ENCODE measurements around the gene SEMA4G.

The SEMA4G gene

GRCh38 chr10:101007915-101008822 is 38.9 kb downstream of the SEMA4G start:
- no peak for DNase-seq (ENCODE audit: low spot score)

GRCh38 chr10:101008823-101009423 is 39.6 kb downstream of the SEMA4G start:
- DNase-seq (ENCODE audit: low spot score) = no peak

- DNase-seq (ENCODE audit: low spot score) = no peak
Measured at GRCh38 chr10:101010329-101010728, 41.0 kb downstream of the SEMA4G start.

- no peak for DNase-seq (ENCODE audit: low spot score)
Measured at GRCh38 chr10:101011517-101012423, 42.5 kb downstream of the SEMA4G start.

GRCh38 chr10:101012525-101013364 is 43.4 kb downstream of the SEMA4G start:
- peak; percentile 83 for DNase-seq (ENCODE audit: low spot score)

- DNase-seq (ENCODE audit: low spot score) = no peak
Measured at GRCh38 chr10:101013365-101013825, 44.1 kb downstream of the SEMA4G start.

- peak; percentile 82 for DNase-seq (ENCODE audit: low spot score)
Measured at GRCh38 chr10:101014230-101014884, 45.1 kb downstream of the SEMA4G start.

- DNase-seq (ENCODE audit: low spot score) = no peak
Measured at GRCh38 chr10:101014966-101015581, 45.8 kb downstream of the SEMA4G start.

- DNase-seq (ENCODE audit: low spot score) = no peak
Measured at GRCh38 chr10:101015582-101015973, 46.3 kb downstream of the SEMA4G start.

- no peak for DNase-seq (ENCODE audit: low spot score)
Measured at GRCh38 chr10:101016814-101017213, 47.5 kb downstream of the SEMA4G start.

- DNase-seq (ENCODE audit: low spot score) = peak; percentile 29
Measured at GRCh38 chr10:101018118-101018599, 48.9 kb downstream of the SEMA4G start.

- peak; percentile 68 for DNase-seq (ENCODE audit: low spot score)
Measured at GRCh38 chr10:101018600-101019439, 49.5 kb downstream of the SEMA4G start.
